Measurements from ENCODE around the gene APOL6. TPM values are rescaled to one million over a fixed set of nuclear protein-coding genes. Genes with fewer than 3 reads are reported as not detected.
A peak's percentile ranks its signal among the peaks of the same experiment; 100 is the strongest.
"Not testable (repeated sequence)": the region's sequence is repeated elsewhere in the genome, so short reads cannot be mapped to it uniquely, and the experiment has no call there.

Gene APOL6
- total RNA-seq, 1 experiment from 2014 or later, result 9.9 TPM

- no peak for DNase-seq
- Histone ChIP-seq H3K36me3 (no peaks in the 10 kb centered on the region), H3K4me3 (no peak overlapping the region), H3K9me3 (no peaks in the 10 kb centered on the region), H3K27me3 (no peaks in the 10 kb centered on the region)
These were observed 35.3 kb downstream of the APOL6 start for GRCh38 chr22:35683560-35683959.

GRCh38 chr22:35684270-35684700 lies 36.0 kb downstream of the APOL6 start:
- no peak overlapping the region for H3K4me3 ChIP-seq
- no peaks in the 10 kb centered on the region for H3K27me3 ChIP-seq
- H3K9me3 ChIP-seq, result no peaks in the 10 kb centered on the region
- DNase-seq, result no peak
- H3K36me3 ChIP-seq, result no peaks in the 10 kb centered on the region

- no peak for DNase-seq
- no peaks in the 10 kb centered on the region for H3K36me3 ChIP-seq
- H3K27me3 ChIP-seq, result no peaks in the 10 kb centered on the region
- H3K4me3 ChIP-seq, result no peak overlapping the region
- no peaks in the 10 kb centered on the region for H3K9me3 ChIP-seq
These were observed 36.5 kb downstream of the APOL6 start for GRCh38 chr22:35684732-35685131.

GRCh38 chr22:35685731-35686130 lies 37.5 kb downstream of the APOL6 start:
- Histone ChIP-seq H3K27me3 (no peaks in the 10 kb centered on the region), H3K9me3 (no peaks in the 10 kb centered on the region), H3K4me3 (no peak overlapping the region), H3K36me3 (no peaks in the 10 kb centered on the region)
- no peak for DNase-seq

GRCh38 chr22:35686298-35686697 lies 38.1 kb downstream of the APOL6 start:
- no peak overlapping the region for H3K4me3 ChIP-seq
- H3K36me3 ChIP-seq, result no peaks in the 10 kb centered on the region
- no peak for DNase-seq
- no peaks in the 10 kb centered on the region for H3K27me3 ChIP-seq
- no peaks in the 10 kb centered on the region for H3K9me3 ChIP-seq

GRCh38 chr22:35687461-35687860 lies 39.2 kb downstream of the APOL6 start:
- Histone ChIP-seq H3K9me3 (no peaks in the 10 kb centered on the region), H3K4me3 (no peak overlapping the region), H3K27me3 (no peaks in the 10 kb centered on the region), H3K36me3 (no peaks in the 10 kb centered on the region)
- DNase-seq, result no peak

- H3K36me3 ChIP-seq, result no peaks in the 10 kb centered on the region
- H3K27me3 ChIP-seq, result no peaks in the 10 kb centered on the region
- DNase-seq, result no peak
- H3K9me3 ChIP-seq, result no peaks in the 10 kb centered on the region
- H3K4me3 ChIP-seq, result no peak overlapping the region
These were observed 40.8 kb downstream of the APOL6 start for GRCh38 chr22:35688913-35689675.

- H3K36me3 ChIP-seq, result no peaks in the 10 kb centered on the region
- no peaks in the 10 kb centered on the region for H3K27me3 ChIP-seq
- no peak overlapping the region for H3K4me3 ChIP-seq
- DNase-seq, result no peak
- H3K9me3 ChIP-seq, result no peaks in the 10 kb centered on the region
These were observed 41.8 kb downstream of the APOL6 start for GRCh38 chr22:35690001-35690400.

GRCh38 chr22:35695202-35695601 lies 47.0 kb downstream of the APOL6 start:
- Histone ChIP-seq H3K4me3 (no peak overlapping the region), H3K9me3 (no peaks in the 10 kb centered on the region), H3K27me3 (no peaks in the 10 kb centered on the region), H3K36me3 (no peaks in the 10 kb centered on the region)
- DNase-seq, result no peak

GRCh38 chr22:35697142-35697541 lies 48.9 kb downstream of the APOL6 start:
- no peaks in the 10 kb centered on the region for H3K36me3 ChIP-seq
- no peak overlapping the region for H3K4me3 ChIP-seq
- no peaks in the 10 kb centered on the region for H3K27me3 ChIP-seq
- DNase-seq, result no peak
- H3K9me3 ChIP-seq, result no peaks in the 10 kb centered on the region

- H3K27me3 ChIP-seq, DNase-seq, H3K4me3 ChIP-seq, H3K9me3 ChIP-seq, H3K36me3 ChIP-seq: not testable (repeated sequence)
These were observed 51.6 kb downstream of the APOL6 start for GRCh38 chr22:35699852-35700251.

- Histone ChIP-seq H3K27me3 (no peaks in the 10 kb centered on the region), H3K4me3 (no peak overlapping the region), H3K36me3 (no peaks in the 10 kb centered on the region), H3K9me3 (no peaks in the 10 kb centered on the region)
- DNase-seq, result no peak
These were observed 55.8 kb downstream of the APOL6 start for GRCh38 chr22:35703861-35704584.

- Histone ChIP-seq H3K9me3 (no peaks in the 10 kb centered on the region), H3K4me3 (no peak overlapping the region), H3K36me3 (no peaks in the 10 kb centered on the region), H3K27me3 (no peaks in the 10 kb centered on the region)
- DNase-seq, result peak; percentile 73
These were observed 56.9 kb downstream of the APOL6 start for GRCh38 chr22:35705141-35705540.

GRCh38 chr22:35708453-35708852 lies 60.2 kb downstream of the APOL6 start:
- no peaks in the 10 kb centered on the region for H3K36me3 ChIP-seq
- DNase-seq, result no peak
- H3K27me3 ChIP-seq, result no peaks in the 10 kb centered on the region
- H3K9me3 ChIP-seq, result peaks cover 4% of the 10 kb centered on the region; the same call in 1 of the 2 replicates
- H3K4me3 ChIP-seq, result no peak overlapping the region

GRCh38 chr22:35708917-35709316 lies 60.7 kb downstream of the APOL6 start:
- no peak for DNase-seq
- no peaks in the 10 kb centered on the region for H3K27me3 ChIP-seq
- H3K4me3 ChIP-seq, result no peak overlapping the region
- peaks cover 4% of the 10 kb centered on the region; the same call in 1 of the 2 replicates for H3K9me3 ChIP-seq
- no peaks in the 10 kb centered on the region for H3K36me3 ChIP-seq

GRCh38 chr22:35711336-35711735 lies 63.1 kb downstream of the APOL6 start:
- no peaks in the 10 kb centered on the region for H3K36me3 ChIP-seq
- peaks cover 4% of the 10 kb centered on the region; the same call in 1 of the 2 replicates for H3K9me3 ChIP-seq

GRCh38 chr22:35712672-35713071 lies 64.4 kb downstream of the APOL6 start:
- no peak for DNase-seq
- H3K9me3 ChIP-seq, result peaks cover 4% of the 10 kb centered on the region; the same call in 1 of the 2 replicates
- no peaks in the 10 kb centered on the region for H3K27me3 ChIP-seq
- H3K36me3 ChIP-seq, result no peaks in the 10 kb centered on the region
- no peak overlapping the region for H3K4me3 ChIP-seq

More at GRCh38 chr22:35711336-35711735, 63.1 kb downstream of the APOL6 start:
- H3K27me3 ChIP-seq, result no peaks in the 10 kb centered on the region
- no peak for DNase-seq
- H3K4me3 ChIP-seq, result no peak overlapping the region

GRCh38 chr22:35717572-35717971 lies 69.3 kb downstream of the APOL6 start, which contains the start of gene APOL5:
TSS of gene APOL5 (plus strand) at chr22:35717872. CDS start at chr22:35717872, 0 bp downstream.
- H3K36me3 ChIP-seq, result no peaks in the 10 kb centered on the region
- H3K9me3 ChIP-seq, result peaks cover 4% of the 10 kb centered on the region; the same call in 1 of the 2 replicates
- no peak for DNase-seq
- H3K4me3 ChIP-seq, result no peak within 1 kb of the TSS
- no peaks in the 10 kb centered on the region for H3K27me3 ChIP-seq

Data from MG63 (cell line).